ENCODE data around the gene PPM1J.

PPM1J gene

GRCh38 chr1:112713466-112714312 lies 1.4 kb downstream of the PPM1J start:
- in situ Hi-C loops (cut with MboI; ENCODE audit: low sequenced_read_pairs, unreplicated experiment) = loop anchor here (25.0 kb wide), 1 partner anchor 324 kb away; no protein-coding TSS in a partner anchor
- TF ChIP-seq CTCF (IDR thresholded peaks at IDR 0.05; ENCODE audit: borderline replicate concordance, control extremely low read depth, extremely low read depth, insufficient read depth, missing control alignments) = no peak
- DNase-seq (ENCODE audit: low spot score) = peak; percentile 59

- TF ChIP-seq CTCF (IDR thresholded peaks at IDR 0.05; ENCODE audit: borderline replicate concordance, control extremely low read depth, extremely low read depth, insufficient read depth, missing control alignments) = no peak
- DNase-seq (ENCODE audit: low spot score) = no peak
- in situ Hi-C loops (cut with MboI; ENCODE audit: low sequenced_read_pairs, unreplicated experiment) = loop anchor here (25.0 kb wide), 1 partner anchor 325 kb away; no protein-coding TSS in a partner anchor
Measured at GRCh38 chr1:112712701-112713128, 2.4 kb downstream of the PPM1J start.

GRCh38 chr1:112712191-112712590 lies 2.9 kb downstream of the PPM1J start:
- in situ Hi-C loops (cut with MboI; ENCODE audit: low sequenced_read_pairs, unreplicated experiment) = loop anchor here (25.0 kb wide), 1 partner anchor 325 kb away; no protein-coding TSS in a partner anchor
- no peak for TF ChIP-seq CTCF (IDR thresholded peaks at IDR 0.05; ENCODE audit: borderline replicate concordance, control extremely low read depth, extremely low read depth, insufficient read depth, missing control alignments)
- no peak for DNase-seq (ENCODE audit: low spot score)

- DNase-seq (ENCODE audit: low spot score) = no peak
- no peak for TF ChIP-seq CTCF (IDR thresholded peaks at IDR 0.05; ENCODE audit: borderline replicate concordance, control extremely low read depth, extremely low read depth, insufficient read depth, missing control alignments)
- in situ Hi-C loops (cut with MboI; ENCODE audit: low sequenced_read_pairs, unreplicated experiment) = loop anchor here (25.0 kb wide), 1 partner anchor 326 kb away; no protein-coding TSS in a partner anchor
Measured at GRCh38 chr1:112711670-112712069, 3.5 kb downstream of the PPM1J start.

GRCh38 chr1:112711041-112711440 lies 4.1 kb downstream of the PPM1J start:
- in situ Hi-C loops (cut with MboI; ENCODE audit: low sequenced_read_pairs, unreplicated experiment) = loop anchor here (25.0 kb wide), 1 partner anchor 326 kb away; no protein-coding TSS in a partner anchor
- TF ChIP-seq CTCF (IDR thresholded peaks at IDR 0.05; ENCODE audit: borderline replicate concordance, control extremely low read depth, extremely low read depth, insufficient read depth, missing control alignments) = no peak
- no peak for DNase-seq (ENCODE audit: low spot score)

- in situ Hi-C loops (cut with MboI; ENCODE audit: low sequenced_read_pairs, unreplicated experiment) = loop anchor here (25.0 kb wide), 1 partner anchor 327 kb away; no protein-coding TSS in a partner anchor
- no peak for DNase-seq (ENCODE audit: low spot score)
- no peak for TF ChIP-seq CTCF (IDR thresholded peaks at IDR 0.05; ENCODE audit: borderline replicate concordance, control extremely low read depth, extremely low read depth, insufficient read depth, missing control alignments)
Measured at GRCh38 chr1:112710586-112710985, 4.5 kb downstream of the PPM1J start.
